Caco-2 (cell line): ENCODE results near the gene CLNS1A. TPM values are rescaled to one million over a fixed set of nuclear protein-coding genes. Genes with fewer than 3 reads are reported as not detected.

Experiments used
- BruUV-seq: library from RNA; stranded (reverse); fragments of 400-500 nt; replicated peaks from 2 replicates; lab custom pipeline; 2021; lab: Mats Ljungman, UMichigan
- CTCF ChIA-PET: fragments of 300-600 bp; sonication (Branson Sonifier 250); formaldehyde crosslinking; loops from one replicate; lab custom pipeline; 2022; ENCODE audit warnings: antibody characterized with exemption; lab: Charles Lee
- POLR2A ChIA-PET: fragments of 300-600 bp; sonication (Branson Sonifier 250); formaldehyde crosslinking; loops from one replicate; lab custom pipeline; 2022; ENCODE audit warnings: antibody characterized with exemption; lab: Charles Lee
- DNase-seq, 2 experiments: peaks; one replicate each; pipeline versions ENCODE4 v3.0.0 to v3.0.0-alpha.2; 2020 to 2022
- H3K27me3 ChIP-seq: replicated peaks from 2 replicates; pipeline ENCODE4 v1.6.0; 2011; ENCODE audit warnings: low read length; ENCODE audit not compliant: control insufficient read depth, insufficient read depth
- H3K36me3 ChIP-seq: 2 replicates; pipeline ENCODE4 v1.5.1; 2011; ENCODE audit warnings: low read length; ENCODE audit not compliant: control insufficient read depth, insufficient read depth
- H3K4me1 ChIP-seq: fragments of 250-450 bp; sonication (Bioruptor Pico); 2 replicates; pipeline ENCODE4 v1.5.1; 2020; ENCODE audit warnings: mild to moderate bottlenecking
- H3K4me3 ChIP-seq: 2 replicates; pipeline ENCODE4 v1.5.1; 2011; ENCODE audit warnings: low read depth, mild to moderate bottlenecking, control low read depth, low read length
- H3K9me3 ChIP-seq: fragments of 250-450 bp; sonication (Bioruptor Pico); 2 replicates; pipeline ENCODE4 v1.5.1; 2020; ENCODE audit warnings: mild to moderate bottlenecking, moderate library complexity
- H3K27ac Mint-ChIP-seq: one replicate; pipeline ENCODE4 v1.8.0; 2022; ENCODE audit warnings: mixed read lengths; ENCODE audit not compliant: unreplicated experiment
- H3K27me3 Mint-ChIP-seq: one replicate; pipeline ENCODE4 v1.8.0; 2022; ENCODE audit warnings: mixed read lengths; ENCODE audit not compliant: insufficient read depth, unreplicated experiment
- H3K36me3 Mint-ChIP-seq: one replicate; pipeline ENCODE4 v1.8.0; 2022; ENCODE audit warnings: mild to moderate bottlenecking, mixed read lengths; ENCODE audit not compliant: insufficient read depth, unreplicated experiment
- H3K4me1 Mint-ChIP-seq: one replicate; pipeline ENCODE4 v1.8.0; 2022; ENCODE audit warnings: low read depth, mixed read lengths; ENCODE audit not compliant: unreplicated experiment
- H3K4me3 Mint-ChIP-seq: one replicate; pipeline ENCODE4 v1.8.0; 2022; ENCODE audit warnings: mild to moderate bottlenecking, moderate library complexity, mixed read lengths; ENCODE audit not compliant: unreplicated experiment
- H3K9me3 Mint-ChIP-seq: one replicate; pipeline ENCODE4 v1.8.0; 2022; ENCODE audit warnings: mixed read lengths; ENCODE audit not compliant: unreplicated experiment
- intact Hi-C: fragments of 100-400 bp; cut with micrococcal nuclease; formaldehyde crosslinking; loops from one replicate; pipeline ENCODE4 v1.10.0; 2022; ENCODE audit not compliant: unreplicated experiment
- total RNA-seq: library from RNA; stranded (reverse); gene quantifications from 2 replicates; pipeline ENCODE4 v1.2.3, GENCODE V29; 2022
- TF ChIP-seq, protein P1 (sequence below), 2 experiments: fragments of 200-600 bp in 1 of 2; IDR thresholded peaks; 1 replicate in 1 of 2; 2 replicates in 1 of 2; pipeline versions ENCODE4 v1.5.1 to v1.8.0; 2011 to 2022; ENCODE audit warnings: antibody characterized with exemption in 1 of 2, control low read depth in 1 of 2, inconsistent platforms in 1 of 2, low read depth in 1 of 2, low read length in 1 of 2, mild to moderate bottlenecking in 1 of 2, moderate library complexity in 1 of 2; ENCODE audit not compliant: insufficient read depth in 1 of 2, severe bottlenecking in 1 of 2, unreplicated experiment in 1 of 2

Gene CLNS1A
- total RNA-seq, 1 experiment from 2014 or later: 282 TPM

DNA sequence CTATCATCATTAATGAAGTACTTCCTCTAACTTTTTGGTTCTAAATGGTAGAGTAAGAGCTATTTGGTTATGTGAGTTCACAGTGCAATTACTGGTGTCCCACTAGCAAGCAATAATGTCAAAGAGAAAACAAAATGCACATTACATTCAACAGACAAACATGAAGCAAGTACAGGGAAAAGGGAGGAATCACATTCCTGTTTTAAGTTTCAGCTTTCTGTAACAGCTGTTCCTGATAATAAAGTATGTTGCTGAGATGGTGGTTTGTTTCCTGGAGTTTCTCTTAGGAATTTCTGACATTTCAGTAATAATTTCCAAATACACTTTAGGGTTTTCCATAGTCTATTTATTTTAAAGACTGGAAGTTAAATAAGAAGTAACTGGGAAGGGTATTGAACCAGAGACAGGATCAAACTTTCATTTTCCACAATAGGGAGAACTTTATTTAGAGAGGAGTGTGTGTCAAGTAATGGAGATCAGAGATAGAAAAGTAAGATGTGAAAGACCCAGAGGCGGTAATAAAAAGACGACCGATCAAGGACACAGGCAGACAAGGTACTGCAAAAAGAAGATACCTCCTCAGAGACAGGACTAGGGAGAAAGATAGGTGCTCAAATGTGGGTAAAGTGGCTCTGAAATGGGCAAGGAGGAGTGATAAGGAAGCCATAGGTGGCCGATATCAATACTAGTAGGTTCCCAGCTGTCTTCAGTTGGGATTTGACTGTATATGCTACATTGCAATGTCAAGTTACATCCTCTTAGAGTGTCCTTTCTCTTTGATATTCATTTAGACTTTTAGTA lies 20.8 kb upstream of the CLNS1A start:
- Mint-ChIP-seq H3K27ac (no peak overlapping the region), H3K36me3 (peaks cover 17% of the 10 kb centered on the region), H3K27me3 (no peaks in the 10 kb centered on the region), H3K4me3 (no peak overlapping the region), H3K9me3 (no peaks in the 10 kb centered on the region), H3K4me1 (no peaks in the 10 kb centered on the region)
- no peak for DNase-seq
- BruUV-seq: no TSS peak
- Histone ChIP-seq H3K4me1 (no peaks in the 10 kb centered on the region), H3K9me3 (no peaks in the 10 kb centered on the region), H3K27me3 (no peaks in the 10 kb centered on the region), H3K36me3 (no peaks in the 10 kb centered on the region), H3K4me3 (no peak overlapping the region)
- intact Hi-C loops: no loop called here
- TF ChIP-seq, protein P1, sequence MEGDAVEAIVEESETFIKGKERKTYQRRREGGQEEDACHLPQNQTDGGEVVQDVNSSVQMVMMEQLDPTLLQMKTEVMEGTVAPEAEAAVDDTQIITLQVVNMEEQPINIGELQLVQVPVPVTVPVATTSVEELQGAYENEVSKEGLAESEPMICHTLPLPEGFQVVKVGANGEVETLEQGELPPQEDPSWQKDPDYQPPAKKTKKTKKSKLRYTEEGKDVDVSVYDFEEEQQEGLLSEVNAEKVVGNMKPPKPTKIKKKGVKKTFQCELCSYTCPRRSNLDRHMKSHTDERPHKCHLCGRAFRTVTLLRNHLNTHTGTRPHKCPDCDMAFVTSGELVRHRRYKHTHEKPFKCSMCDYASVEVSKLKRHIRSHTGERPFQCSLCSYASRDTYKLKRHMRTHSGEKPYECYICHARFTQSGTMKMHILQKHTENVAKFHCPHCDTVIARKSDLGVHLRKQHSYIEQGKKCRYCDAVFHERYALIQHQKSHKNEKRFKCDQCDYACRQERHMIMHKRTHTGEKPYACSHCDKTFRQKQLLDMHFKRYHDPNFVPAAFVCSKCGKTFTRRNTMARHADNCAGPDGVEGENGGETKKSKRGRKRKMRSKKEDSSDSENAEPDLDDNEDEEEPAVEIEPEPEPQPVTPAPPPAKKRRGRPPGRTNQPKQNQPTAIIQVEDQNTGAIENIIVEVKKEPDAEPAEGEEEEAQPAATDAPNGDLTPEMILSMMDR (IDR thresholded peaks at IDR 0.05; ENCODE audit: insufficient read depth in 1 of 2, low read depth in 1 of 2, low read length in 1 of 2, severe bottlenecking in 1 of 2, unreplicated experiment in 1 of 2): no peak
- ChIA-PET CTCF (interaction anchor here (0.6 kb wide), 1 partner anchor 41 kb away, joined by 6 read pairs; no protein-coding TSS in a partner anchor), POLR2A (no interaction called here)

DNA sequence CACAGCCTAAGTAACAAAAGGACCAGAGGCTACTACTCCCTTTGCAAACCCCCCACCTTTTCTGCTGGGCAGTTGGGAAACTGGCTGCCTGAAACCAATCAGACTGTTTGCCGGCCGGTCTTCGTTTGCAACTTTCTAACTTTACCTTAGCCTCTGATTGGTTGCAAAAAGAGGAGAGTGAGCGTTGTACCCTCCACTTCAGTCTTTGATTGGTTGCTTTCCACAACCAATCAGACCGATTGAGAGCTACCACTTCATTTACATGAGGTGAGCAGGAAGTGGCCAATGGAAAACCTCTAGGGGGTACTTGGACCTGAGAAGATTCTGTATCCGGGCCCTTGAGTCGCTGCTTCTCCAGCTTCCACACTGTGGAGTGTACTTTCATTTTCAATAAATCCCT lies 18.8 kb upstream of the CLNS1A start:
- no peaks in the 10 kb centered on the region for H3K27me3 ChIP-seq
- ChIA-PET POLR2A (no interaction called here), CTCF (no interaction called here)
- no peak overlapping the region for H3K4me3 ChIP-seq
- Mint-ChIP-seq H3K4me3 (no peak overlapping the region), H3K27ac (no peak overlapping the region), H3K9me3 (no peaks in the 10 kb centered on the region), H3K4me1 (no peaks in the 10 kb centered on the region), H3K27me3 (no peaks in the 10 kb centered on the region), H3K36me3 (peaks cover 9% of the 10 kb centered on the region)
- DNase-seq: no peak
- intact Hi-C loops: no loop called here
- H3K4me1 ChIP-seq: no peaks in the 10 kb centered on the region
- BruUV-seq: no TSS peak
- TF ChIP-seq, protein P1 (IDR thresholded peaks at IDR 0.05; ENCODE audit: insufficient read depth in 1 of 2, low read depth in 1 of 2, low read length in 1 of 2, severe bottlenecking in 1 of 2, unreplicated experiment in 1 of 2): no peak
- no peaks in the 10 kb centered on the region for H3K9me3 ChIP-seq
- no peaks in the 10 kb centered on the region for H3K36me3 ChIP-seq

DNA sequence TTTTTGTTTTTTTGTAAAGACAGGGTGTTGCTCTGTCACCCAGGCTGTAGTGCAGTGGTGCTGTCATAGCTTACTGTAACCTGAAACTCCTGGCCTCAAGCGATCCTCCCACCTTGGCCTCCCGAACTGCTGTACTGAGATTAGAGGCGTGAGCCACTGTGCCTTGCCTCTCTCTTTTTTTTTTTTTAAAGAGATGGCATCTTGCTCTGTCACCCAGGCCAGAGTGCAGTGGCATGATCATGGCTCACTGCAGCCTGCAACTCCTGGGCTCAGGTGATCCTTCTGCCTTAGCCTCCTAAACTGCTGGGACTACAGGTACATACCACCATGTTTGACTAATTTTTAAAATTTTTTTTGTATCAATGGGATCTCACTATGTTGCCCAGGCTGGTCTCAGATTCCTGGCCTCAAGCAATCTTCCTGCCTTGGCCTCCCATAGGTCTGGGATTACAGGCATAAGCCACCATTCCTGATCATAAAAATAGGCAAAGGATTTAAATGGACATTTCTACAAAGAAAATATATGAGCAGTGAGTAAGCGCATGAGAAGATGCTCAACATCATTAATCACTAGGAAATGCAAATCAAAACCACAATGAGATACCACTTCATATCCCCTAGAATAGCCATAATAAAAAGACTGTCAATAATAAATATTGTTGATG lies 17.3 kb upstream of the CLNS1A start:
- no peaks in the 10 kb centered on the region for H3K9me3 ChIP-seq
- no peak for DNase-seq
- no peak overlapping the region for H3K27ac Mint-ChIP-seq
- no TSS peak for BruUV-seq
- H3K27me3 ChIP-seq: no peaks in the 10 kb centered on the region
- TF ChIP-seq, protein P1 (IDR thresholded peaks at IDR 0.05; ENCODE audit: insufficient read depth in 1 of 2, low read depth in 1 of 2, low read length in 1 of 2, severe bottlenecking in 1 of 2, unreplicated experiment in 1 of 2): no peak
- no peaks in the 10 kb centered on the region for H3K27me3 Mint-ChIP-seq
- no peaks in the 10 kb centered on the region for H3K4me1 Mint-ChIP-seq
- peaks cover 9% of the 10 kb centered on the region for H3K36me3 Mint-ChIP-seq
- intact Hi-C loops: no loop called here
- ChIA-PET POLR2A (no interaction called here), CTCF (interaction anchor here (0.6 kb wide), 1 partner anchor 164 kb away, joined by 4 read pairs; no protein-coding TSS in a partner anchor)
- 0 out of 2 replicates have a peak, but pooled peaks cover 4% of the 10 kb centered on the region for H3K4me1 ChIP-seq
- no peaks in the 10 kb centered on the region for H3K9me3 Mint-ChIP-seq
- no peak overlapping the region for H3K4me3 ChIP-seq
- no peak overlapping the region for H3K4me3 Mint-ChIP-seq
- H3K36me3 ChIP-seq: no peaks in the 10 kb centered on the region
